SK-MEL-5 (cell line): ENCODE data around the gene KIF11. TPM values are rescaled to one million over a fixed set of nuclear protein-coding genes. Genes with fewer than 3 reads are reported as not detected.
"Not testable (repeated sequence)": the region's sequence is repeated elsewhere in the genome, so short reads cannot be mapped to it uniquely, and the experiment has no call there.

Experiments used
- DNase-seq: peaks from one replicate; pipeline ENCODE4 v3.0.0-alpha.2; 2016; ENCODE audit warnings: low read depth, low spot score
- in situ Hi-C: cut with HindIII; loops from 2 replicates; pipeline ENCODE4 v1.10.0; 2016; ENCODE audit warnings: low sequenced_read_pairs, high pct_unique_total_duplicates, low pct_unique_long_range_greater_than_20kb
- total RNA-seq: library from RNA; depleted of rRNA; stranded (reverse); fragments of >200 nt; shearing (Covaris generic); gene quantifications from 2 replicates; pipeline ENCODE4 v1.2.3, GENCODE V29; 2014

Gene KIF11
- total RNA-seq, 1 experiment from 2014 or later: 16.3 TPM

- DNase-seq, in situ Hi-C loops: not testable (repeated sequence)
These were observed 57.9 kb downstream of the KIF11 start for GRCh38 chr10:92650864-92651263.

GRCh38 chr10:92655426-92655825 lies 62.5 kb downstream of the KIF11 start:
- DNase-seq: no peak
- in situ Hi-C loops: no loop called here

GRCh38 chr10:92656266-92656961 lies 63.5 kb downstream of the KIF11 start:
- in situ Hi-C loops: no loop called here

GRCh38 chr10:92657024-92657423 lies 64.1 kb downstream of the KIF11 start:
- DNase-seq: peak; percentile 26
- in situ Hi-C loops: no loop called here

More at GRCh38 chr10:92656266-92656961, 63.5 kb downstream of the KIF11 start:
- no peak for DNase-seq

- in situ Hi-C loops: no loop called here
- no peak for DNase-seq
These were observed 69.9 kb downstream of the KIF11 start for GRCh38 chr10:92662848-92663247.

- no peak for DNase-seq
- in situ Hi-C loops: no loop called here
These were observed 71.4 kb downstream of the KIF11 start for GRCh38 chr10:92664322-92664721.

- no peak for DNase-seq
- in situ Hi-C loops: no loop called here
These were observed 74.1 kb downstream of the KIF11 start for GRCh38 chr10:92667078-92667477.

- no peak for DNase-seq
- in situ Hi-C loops: no loop called here
These were observed 84.8 kb downstream of the KIF11 start for GRCh38 chr10:92677708-92678107.

GRCh38 chr10:92678206-92678605 lies 85.3 kb downstream of the KIF11 start:
- DNase-seq: no peak
- in situ Hi-C loops: no loop called here

- in situ Hi-C loops: no loop called here
- DNase-seq: no peak
These were observed 88.4 kb downstream of the KIF11 start for GRCh38 chr10:92681306-92681834.

- DNase-seq: no peak
- in situ Hi-C loops: no loop called here
These were observed 95.6 kb downstream of the KIF11 start for GRCh38 chr10:92688573-92688926.

- no peak for DNase-seq
- in situ Hi-C loops: no loop called here
These were observed 96.2 kb downstream of the KIF11 start for GRCh38 chr10:92688927-92689662.

GRCh38 chr10:92689663-92690210 lies 96.8 kb downstream of the KIF11 start, which contains the start of gene HHEX:
HHEX (plus strand) TSS chr10:92689955; CDS start chr10:92689987, 32 bp downstream.
- no peak for DNase-seq
- in situ Hi-C loops: no loop called here

GRCh38 chr10:92690211-92690914 lies 97.4 kb downstream of the KIF11 start:
- DNase-seq: no peak
- in situ Hi-C loops: no loop called here

GRCh38 chr10:92690915-92691590 lies 98.1 kb downstream of the KIF11 start:
- in situ Hi-C loops: no loop called here
- DNase-seq: no peak

GRCh38 chr10:92691591-92692079 lies 98.7 kb downstream of the KIF11 start:
- in situ Hi-C loops: no loop called here
- no peak for DNase-seq

- in situ Hi-C loops: no loop called here
- DNase-seq: no peak
These were observed 99.2 kb downstream of the KIF11 start for GRCh38 chr10:92692080-92692671.
